GM06990 (cell line): ENCODE measurements around the gene ANKRD17.
"Not testable (repeated sequence)": the region's sequence is repeated elsewhere in the genome, so short reads cannot be mapped to it uniquely, and the experiment has no call there.

Experiments
- DNase-seq: peaks from one replicate; pipeline ENCODE4 v3.0.0-alpha.2; 2011; ENCODE audit not compliant: insufficient read length; ENCODE audit errors: extremely low read depth
- H3K27me3 ChIP-seq: replicated peaks from 2 replicates; pipeline ENCODE4 v1.6.0; 2011; ENCODE audit warnings: low read length; ENCODE audit not compliant: control insufficient read depth, insufficient read depth
- H3K36me3 ChIP-seq: 2 replicates; pipeline ENCODE4 v1.5.1; 2011; ENCODE audit warnings: low read length; ENCODE audit not compliant: control insufficient read depth, insufficient read depth
- H3K4me3 ChIP-seq: replicated peaks from 2 replicates; pipeline ENCODE4 v1.5.1; 2011; ENCODE audit warnings: low read depth, mild to moderate bottlenecking, control low read depth, low read length
- CTCF ChIP-seq: IDR thresholded peaks from 2 replicates; pipeline ENCODE4 v1.5.1; 2011; ENCODE audit warnings: low read length, control low read depth, mild to moderate bottlenecking, inconsistent platforms; ENCODE audit not compliant: insufficient read depth, poor library complexity, severe bottlenecking

ANKRD17 gene

DNA sequence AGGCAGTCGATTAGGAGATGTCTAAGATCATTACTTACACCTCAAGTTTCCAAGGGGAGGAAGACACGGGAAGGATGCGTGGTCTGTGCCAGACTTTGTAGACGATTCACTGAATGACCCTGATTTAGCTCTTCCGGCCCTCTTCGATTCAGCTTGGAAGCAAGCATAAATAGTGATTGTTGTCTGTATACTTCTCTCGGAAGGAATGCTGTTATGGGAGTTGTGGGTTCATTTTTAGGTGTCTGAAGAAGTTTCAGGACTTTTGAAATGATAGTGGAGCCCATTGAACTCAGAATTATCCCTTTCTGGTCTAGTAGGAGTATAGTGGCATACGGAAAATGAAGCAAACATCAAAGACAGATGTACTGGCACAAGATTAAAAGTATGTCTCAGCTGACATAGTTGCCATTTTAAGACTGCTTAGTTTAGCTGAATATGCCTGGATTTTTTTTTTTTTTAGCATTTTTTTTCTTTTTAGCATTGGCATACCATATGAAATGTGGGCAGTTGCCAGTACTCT, 1.0 kb upstream of the ANKRD17 start:
- no peak for TF ChIP-seq CTCF
- Histone ChIP-seq H3K36me3 (no peaks in the 10 kb centered on the region), H3K27me3 (no peaks in the 10 kb centered on the region), H3K4me3 (peak overlapping the region; percentile 81)
- no peak for DNase-seq

DNA sequence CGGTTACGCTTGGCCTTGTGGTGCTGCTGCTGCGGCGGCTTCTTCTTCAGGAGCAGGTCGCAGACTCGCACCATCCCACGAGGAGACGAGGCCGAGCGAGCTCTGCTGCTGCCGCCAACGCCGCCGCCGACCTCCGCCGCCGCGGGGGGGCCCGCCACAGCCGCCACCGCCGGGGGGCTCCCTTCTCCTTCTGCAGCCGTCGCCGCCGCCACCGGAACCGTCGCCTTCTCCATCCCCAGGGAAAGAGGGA, 237 bp downstream of the ANKRD17 start:
- no peaks in the 10 kb centered on the region for H3K36me3 ChIP-seq
- TF ChIP-seq CTCF: no peak
- DNase-seq: no peak

DNA sequence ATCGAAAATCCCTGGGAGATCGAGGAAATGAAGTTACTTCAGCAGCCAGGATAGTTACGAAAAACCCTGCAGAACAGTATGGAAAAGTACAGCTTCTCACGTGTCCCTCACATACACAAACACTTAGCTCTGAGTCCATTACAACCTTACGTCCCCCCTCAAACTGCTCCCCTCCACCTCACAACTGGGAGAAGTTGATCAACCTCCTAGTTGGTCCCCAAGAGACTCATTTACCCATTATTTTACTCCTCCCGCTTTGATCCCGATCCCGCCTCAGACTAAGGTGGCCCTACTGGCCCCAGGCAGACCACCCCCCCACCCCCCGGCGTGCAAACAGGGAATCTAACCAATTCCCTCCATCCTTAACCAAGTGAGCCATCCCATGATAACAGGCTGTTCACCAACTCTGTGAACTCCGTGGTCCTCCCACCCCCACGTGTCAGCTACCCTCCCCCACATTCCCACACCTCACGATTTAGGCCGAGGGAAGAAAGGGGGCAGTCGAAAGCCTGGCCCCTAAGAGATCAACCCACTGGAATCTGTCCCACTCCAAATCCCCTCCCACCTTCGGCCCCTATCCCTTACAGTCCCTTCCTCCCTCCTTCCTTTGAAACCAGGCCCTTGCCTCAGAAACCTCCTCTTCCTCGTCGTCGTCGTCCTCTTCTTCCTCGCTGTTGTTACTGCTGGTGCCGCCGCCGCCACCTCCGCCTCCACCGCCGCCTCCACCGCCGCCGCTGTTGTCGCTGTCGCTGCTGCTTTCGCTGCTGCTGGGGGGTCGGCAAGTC, 755 bp downstream of the ANKRD17 start:
- Histone ChIP-seq H3K27me3 (no peaks in the 10 kb centered on the region), H3K36me3 (no peaks in the 10 kb centered on the region), H3K4me3 (peak overlapping the region; percentile 81)
- TF ChIP-seq CTCF: no peak
- DNase-seq: no peak

More for the DNA sequence above, 237 bp downstream of the ANKRD17 start:
- Histone ChIP-seq H3K27me3 (no peaks in the 10 kb centered on the region), H3K4me3 (peak overlapping the region; percentile 81)

GRCh38 chr4:73257234-73257633, 1.4 kb downstream of the ANKRD17 start:
- Histone ChIP-seq H3K27me3 (no peaks in the 10 kb centered on the region), H3K4me3 (peak overlapping the region; percentile 81), H3K36me3 (no peaks in the 10 kb centered on the region)
- TF ChIP-seq CTCF: peak; percentile 77
- peak; percentile 25 for DNase-seq

DNA sequence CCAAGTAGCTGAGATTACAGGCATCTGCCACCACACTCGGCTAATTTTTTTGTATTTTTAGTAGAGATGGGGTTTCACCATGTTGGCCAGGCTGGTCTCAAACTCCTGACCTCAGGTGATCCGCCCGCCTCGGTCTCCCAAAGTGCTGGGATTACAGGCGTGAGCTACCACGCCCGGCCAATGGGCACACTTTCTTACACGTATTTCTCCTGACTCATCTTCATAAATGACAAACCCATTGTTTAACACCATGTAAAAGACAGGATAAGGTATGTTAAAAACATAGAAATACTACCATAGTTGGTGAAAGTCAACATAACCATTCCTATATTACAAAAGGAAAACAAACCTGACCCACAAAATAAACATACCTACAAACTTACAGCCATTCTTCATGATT, 2.8 kb downstream of the ANKRD17 start:
- H3K36me3 ChIP-seq: not testable (repeated sequence)

DNA sequence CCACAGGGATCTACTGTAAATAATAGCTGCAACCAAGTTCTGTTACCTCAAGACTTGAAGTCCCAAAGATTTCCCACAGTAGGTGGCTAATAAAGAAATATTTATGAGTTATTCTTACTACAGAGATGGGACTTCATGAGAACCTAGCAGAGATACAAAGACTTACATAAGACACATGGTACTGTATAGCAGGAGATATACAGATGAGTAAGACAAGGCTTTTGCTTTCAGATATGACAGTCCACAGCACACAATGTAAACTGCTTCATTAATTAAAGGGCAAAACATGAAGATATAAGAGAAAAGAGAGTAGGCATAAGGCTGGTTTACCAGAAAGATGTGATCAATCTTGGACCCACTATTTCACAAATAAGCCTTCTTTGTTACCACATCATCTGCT, 6.6 kb downstream of the ANKRD17 start:
- H3K36me3 ChIP-seq: no peaks in the 10 kb centered on the region
- H3K4me3 ChIP-seq: no peak overlapping the region
- H3K27me3 ChIP-seq: no peaks in the 10 kb centered on the region

More for the DNA sequence above, 2.8 kb downstream of the ANKRD17 start:
- peak overlapping the region; percentile 17 for H3K4me3 ChIP-seq
- H3K27me3 ChIP-seq, DNase-seq: not testable (repeated sequence)

More for the DNA sequence above, 6.6 kb downstream of the ANKRD17 start:
- DNase-seq: no peak
- no peak for TF ChIP-seq CTCF
